NCI-H2227 treated with DMSO at 0.1 percent for 48 hours (cell line): ENCODE data around the gene ATP6V1B1.

Source experiments
- DNase-seq: peaks from one replicate; lab custom pipeline; 2025; lab: John Stamatoyannopoulos, UW

ATP6V1B1 gene

DNA sequence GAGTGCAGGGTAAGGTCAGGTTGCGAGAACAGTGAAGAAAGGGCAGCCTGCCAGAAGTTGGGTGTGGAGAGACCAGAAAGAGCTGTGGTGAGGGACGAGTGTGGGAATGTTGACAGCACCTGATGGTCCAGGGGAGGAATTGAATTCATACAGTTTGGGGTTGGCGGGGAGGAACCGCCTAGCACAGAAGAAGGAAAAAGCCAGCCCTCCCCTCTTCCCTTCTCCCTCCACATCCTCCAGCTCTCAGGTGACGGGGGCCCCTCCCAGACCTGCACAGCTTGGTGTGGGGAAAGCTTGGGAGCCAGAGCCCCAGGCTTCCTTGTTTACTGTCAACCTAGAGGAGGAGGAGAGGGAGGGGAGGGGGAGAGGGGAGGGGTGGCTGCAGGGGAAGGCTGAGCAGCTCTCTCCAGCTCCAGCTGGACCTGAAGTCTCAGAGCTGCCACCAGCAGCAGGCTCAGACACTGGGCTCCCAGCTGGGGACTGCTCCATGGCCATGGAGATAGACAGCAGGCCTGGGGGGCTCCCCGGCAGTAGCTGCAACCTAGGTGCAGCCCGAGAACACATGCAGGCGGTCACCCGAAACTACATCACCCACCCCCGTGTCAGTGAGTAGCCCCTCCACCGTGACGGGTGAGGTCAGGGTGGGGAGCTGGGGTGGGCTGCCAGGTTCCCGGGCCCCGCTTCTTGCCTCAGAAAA lies at the start of gene ATP6V1B1:
TSS of gene ATP6V1B1 (plus strand) at position 433 of the 697 bp plus-strand sequence. CDS start at position 488, 55 bp downstream.
- DNase-seq, result no peak

DNA sequence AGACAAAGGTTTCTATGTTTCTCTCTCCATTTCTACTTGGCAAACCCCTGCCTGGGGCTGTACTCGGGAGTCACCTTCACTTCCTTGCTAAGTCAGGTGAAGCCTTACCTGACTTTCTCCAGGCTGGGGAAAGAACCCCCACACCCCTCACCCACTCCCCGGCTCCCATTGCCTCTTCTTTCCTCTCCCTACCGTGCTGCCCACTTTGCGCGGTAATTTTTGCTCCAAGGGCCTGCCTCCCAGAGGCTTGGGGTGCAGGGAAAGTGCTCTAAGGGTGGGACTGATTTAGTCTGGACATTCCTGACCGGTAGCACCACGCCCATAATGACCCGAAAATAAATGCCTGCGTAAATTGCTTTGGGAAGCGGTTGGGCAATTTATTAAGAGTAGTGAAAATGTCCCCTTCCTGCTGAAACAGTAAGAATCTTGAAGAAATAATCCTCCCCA lies 49.1 kb upstream of the ATP6V1B1 start:
- DNase-seq, result no peak

- no peak for DNase-seq
These were observed 48.5 kb upstream of the ATP6V1B1 start for GRCh38 chr2:70887208-70887549.

DNA sequence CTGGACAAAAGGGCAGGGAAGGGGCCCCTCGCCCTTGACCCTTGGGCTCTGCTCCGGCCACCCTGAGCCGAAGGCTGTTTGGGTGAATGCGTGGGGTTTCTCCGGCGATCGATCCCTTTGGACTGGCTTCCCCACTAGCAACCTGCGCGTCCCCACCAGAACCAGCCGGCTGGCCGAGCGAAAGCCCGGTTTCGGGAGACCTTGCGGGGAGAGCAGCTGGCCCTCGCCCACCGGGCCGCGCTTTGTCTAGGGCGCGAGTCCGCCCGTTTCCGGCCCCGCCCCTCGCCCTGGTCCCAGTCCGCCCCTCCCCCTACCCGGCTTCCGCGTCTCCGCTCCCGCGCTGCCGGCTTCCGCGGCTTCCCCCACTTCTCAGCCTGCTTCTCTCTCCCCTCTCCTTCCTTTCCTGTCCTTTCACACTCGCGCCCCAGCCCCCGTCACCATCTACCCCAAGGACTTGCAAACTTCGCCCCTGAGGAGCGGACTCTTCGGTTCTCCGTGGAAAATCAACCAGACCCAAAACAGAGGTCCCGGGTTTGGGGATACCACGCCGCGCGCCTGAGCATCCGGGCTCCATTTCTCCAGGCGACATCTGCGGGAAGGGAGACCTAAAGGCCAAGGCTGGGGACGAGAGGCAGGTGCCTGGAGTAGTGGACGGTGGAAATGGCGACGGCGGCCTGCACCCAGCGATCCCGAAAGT lies 48.0 kb upstream of the ATP6V1B1 start:
- DNase-seq, result peak; percentile 71

GRCh38 chr2:70888366-70888922 lies 47.3 kb upstream of the ATP6V1B1 start:
- no peak for DNase-seq

GRCh38 chr2:70888923-70889715 lies 46.6 kb upstream of the ATP6V1B1 start:
- no peak for DNase-seq

DNA sequence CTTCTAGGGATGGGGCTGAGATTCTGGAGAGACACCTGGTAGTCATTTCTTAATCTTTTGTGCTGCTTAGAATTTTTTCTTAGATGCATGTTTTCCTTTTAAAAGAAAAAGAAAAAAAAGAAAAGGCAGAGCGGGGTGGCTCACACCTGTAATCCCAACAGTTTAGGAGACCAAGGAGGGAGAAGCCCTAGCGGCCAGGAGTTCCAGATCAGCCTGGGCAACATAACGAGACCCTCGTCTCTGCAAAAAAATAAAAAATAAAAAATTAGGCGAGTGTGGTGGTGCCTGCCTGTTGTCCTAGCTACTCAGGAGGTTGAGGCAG lies 46.0 kb upstream of the ATP6V1B1 start:
- no peak for DNase-seq

- no peak for DNase-seq
These were observed 45.1 kb upstream of the ATP6V1B1 start for GRCh38 chr2:70890469-70891065.

- no peak for DNase-seq
These were observed 43.9 kb upstream of the ATP6V1B1 start for GRCh38 chr2:70891572-70892357.

DNA sequence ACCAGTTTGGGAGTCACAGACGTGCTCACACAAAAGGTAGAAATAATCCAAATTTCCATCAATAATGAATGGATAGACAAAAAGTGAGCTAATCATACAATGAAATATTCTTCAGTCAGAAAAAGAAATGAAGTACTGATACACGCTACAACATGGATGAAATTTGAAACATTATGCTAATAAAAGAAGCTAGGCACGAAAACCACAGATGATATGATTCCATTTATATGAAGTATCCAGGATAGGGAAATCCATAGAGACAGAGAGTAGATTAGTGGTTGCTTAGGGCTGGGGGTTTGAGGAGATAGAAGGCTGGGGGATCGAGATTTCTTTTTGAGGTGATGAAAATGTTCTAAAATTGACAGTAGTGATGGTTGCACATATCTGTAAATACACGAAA lies 43.0 kb upstream of the ATP6V1B1 start:
- DNase-seq, result no peak

- DNase-seq, result no peak
These were observed 42.5 kb upstream of the ATP6V1B1 start for GRCh38 chr2:70893186-70893585.

DNA sequence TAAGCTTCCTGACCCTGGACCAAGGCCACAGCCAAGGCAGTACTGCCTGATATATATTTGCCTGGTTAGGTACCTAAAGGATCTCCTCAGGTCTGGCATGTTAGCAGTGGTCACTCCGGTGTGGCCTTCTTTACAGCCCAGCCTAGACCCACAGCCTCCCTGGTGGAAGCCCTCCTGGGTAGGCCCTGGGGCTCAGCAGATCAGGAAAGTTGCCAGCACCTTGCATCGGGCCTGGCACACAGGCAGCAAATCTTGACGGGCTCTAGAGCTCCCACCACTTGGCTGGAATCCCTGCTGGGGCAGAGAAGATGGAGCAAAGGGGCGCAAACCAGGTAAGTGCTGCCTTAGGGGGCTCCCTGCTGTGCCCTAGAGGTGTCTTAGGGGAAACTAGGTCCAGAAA lies 40.9 kb upstream of the ATP6V1B1 start:
- DNase-seq, result no peak

DNA sequence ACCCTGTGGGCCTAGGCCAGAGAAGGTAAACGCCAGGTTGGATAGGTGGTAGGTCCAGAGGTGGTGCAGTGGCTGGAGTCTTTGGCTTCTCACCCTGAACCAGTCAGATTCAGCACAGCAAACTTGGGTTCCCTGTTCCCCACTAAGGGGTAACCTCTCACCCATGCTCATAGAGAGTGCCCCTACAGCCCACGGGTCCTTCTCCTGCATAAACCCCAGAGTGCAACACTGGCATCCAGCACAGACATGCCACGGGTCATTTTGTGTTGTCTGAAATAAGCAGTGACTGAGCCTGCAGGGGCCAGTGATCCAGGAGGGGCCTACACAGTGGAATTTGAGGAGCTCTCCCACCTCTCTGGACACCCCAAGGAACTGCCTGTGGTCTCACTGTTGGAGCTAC lies 40.5 kb upstream of the ATP6V1B1 start:
- no peak for DNase-seq

GRCh38 chr2:70895998-70896764 lies 39.5 kb upstream of the ATP6V1B1 start:
- no peak for DNase-seq

- DNase-seq, result no peak
These were observed 38.9 kb upstream of the ATP6V1B1 start for GRCh38 chr2:70896765-70897202.

GRCh38 chr2:70897203-70897976 lies 38.3 kb upstream of the ATP6V1B1 start:
- DNase-seq, result no peak

DNA sequence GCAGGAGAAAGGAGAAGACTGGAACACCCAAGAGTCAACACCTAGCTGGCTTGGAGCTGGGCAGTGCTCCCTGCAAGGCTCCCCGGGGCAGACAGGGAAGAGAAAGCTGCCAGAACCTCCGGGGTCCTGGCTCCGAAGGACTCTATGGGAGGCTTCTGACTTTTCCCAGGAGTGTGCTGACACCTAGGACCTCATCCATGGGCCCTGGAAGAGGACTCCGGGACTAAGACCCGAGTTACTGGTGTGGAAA lies 37.8 kb upstream of the ATP6V1B1 start:
- no peak for DNase-seq

GRCh38 chr2:70898363-70899240 lies 37.1 kb upstream of the ATP6V1B1 start:
- no peak for DNase-seq
